GM21367 (cell line): ENCODE results near the gene BIN1.

ENCODE experiments used
- ATAC-seq: cut with Tn5 transposase; IDR thresholded peaks from one replicate; pipeline ENCODE4 v1.9.1; 2021; ENCODE audit not compliant: unreplicated experiment

The BIN1 gene

DNA sequence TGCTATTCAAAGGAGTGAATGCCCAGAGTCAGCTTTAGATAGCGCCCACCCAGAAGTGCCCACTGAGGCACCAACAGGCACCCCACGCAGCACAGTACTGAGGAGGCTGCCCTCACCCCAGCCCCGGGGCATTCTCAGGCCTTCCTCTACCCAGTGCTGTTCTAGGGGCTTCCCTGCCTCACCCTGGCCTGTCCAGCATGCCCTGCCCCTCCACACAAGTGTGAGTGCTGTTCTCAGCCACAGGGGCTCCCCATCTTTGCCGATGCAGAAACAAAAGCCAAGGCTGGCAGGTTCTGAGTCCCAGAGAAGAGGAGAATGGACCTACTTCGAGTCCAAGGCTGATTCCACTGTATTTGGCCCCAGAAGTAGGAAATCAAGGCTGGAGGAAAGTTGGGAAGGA is 15.8 kb downstream of the BIN1 start:
- ATAC-seq = no peak

GRCh38 chr2:127090281-127091120 is 16.5 kb downstream of the BIN1 start:
- no peak for ATAC-seq

GRCh38 chr2:127089478-127090235 is 17.3 kb downstream of the BIN1 start:
- no peak for ATAC-seq

DNA sequence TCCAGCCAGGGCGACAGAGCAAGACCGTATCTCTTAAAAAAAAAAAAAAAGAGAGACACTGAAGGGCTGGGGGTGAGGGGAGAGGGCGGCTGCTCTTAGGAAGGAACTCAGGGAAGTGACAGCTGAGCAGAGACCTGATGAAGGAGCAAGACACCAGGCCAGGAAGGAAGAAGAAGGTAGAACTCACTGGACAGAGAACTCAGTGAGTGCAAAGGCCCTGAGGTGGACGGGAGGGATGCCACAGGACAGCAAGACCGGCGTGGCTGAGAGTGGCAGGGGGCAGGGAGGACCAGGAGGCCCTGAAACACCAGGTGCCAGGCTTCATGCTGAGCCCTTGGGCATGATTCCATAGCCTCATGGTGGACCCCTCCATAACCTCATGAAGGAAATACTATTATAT is 18.2 kb downstream of the BIN1 start:
- ATAC-seq = no peak

DNA sequence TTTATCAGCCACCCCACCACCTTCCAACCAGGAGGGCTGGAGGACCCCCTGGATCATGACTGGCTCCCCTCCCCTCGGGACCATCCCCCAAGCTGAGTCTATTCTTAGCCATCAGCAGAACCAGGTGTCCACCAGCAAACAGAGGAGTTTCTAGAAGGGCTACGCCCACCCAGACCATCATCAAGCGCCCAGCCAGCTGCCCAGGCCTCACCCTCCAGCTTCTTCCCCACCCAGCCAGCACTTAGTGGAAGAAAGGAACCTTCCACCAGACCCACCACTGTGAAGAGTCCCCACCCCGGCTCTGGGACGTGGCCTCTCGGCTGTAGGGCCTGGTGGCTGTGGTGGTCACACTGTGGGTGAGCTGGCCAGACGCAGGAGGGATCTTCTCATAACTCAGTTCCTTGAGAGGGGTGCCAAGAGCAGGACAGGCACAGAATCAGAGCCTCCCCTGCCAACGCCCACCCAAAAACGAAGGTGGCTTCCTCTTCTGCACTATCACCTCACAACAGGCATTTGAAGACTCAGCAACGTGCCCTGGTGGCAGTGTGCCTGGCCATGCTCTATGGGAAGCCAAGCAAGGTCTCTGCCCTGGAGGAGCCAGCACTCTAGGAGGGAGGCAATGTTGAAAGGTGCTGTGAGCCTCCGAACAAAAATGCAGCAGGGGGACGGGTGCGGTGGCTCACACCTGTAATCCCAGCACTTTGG is 19.0 kb downstream of the BIN1 start:
- no peak for ATAC-seq

- ATAC-seq = peak; percentile 66
Observed at GRCh38 chr2:127086990-127087790, 19.8 kb downstream of the BIN1 start.

GRCh38 chr2:127085317-127085681 is 21.7 kb downstream of the BIN1 start:
- ATAC-seq = no peak

DNA sequence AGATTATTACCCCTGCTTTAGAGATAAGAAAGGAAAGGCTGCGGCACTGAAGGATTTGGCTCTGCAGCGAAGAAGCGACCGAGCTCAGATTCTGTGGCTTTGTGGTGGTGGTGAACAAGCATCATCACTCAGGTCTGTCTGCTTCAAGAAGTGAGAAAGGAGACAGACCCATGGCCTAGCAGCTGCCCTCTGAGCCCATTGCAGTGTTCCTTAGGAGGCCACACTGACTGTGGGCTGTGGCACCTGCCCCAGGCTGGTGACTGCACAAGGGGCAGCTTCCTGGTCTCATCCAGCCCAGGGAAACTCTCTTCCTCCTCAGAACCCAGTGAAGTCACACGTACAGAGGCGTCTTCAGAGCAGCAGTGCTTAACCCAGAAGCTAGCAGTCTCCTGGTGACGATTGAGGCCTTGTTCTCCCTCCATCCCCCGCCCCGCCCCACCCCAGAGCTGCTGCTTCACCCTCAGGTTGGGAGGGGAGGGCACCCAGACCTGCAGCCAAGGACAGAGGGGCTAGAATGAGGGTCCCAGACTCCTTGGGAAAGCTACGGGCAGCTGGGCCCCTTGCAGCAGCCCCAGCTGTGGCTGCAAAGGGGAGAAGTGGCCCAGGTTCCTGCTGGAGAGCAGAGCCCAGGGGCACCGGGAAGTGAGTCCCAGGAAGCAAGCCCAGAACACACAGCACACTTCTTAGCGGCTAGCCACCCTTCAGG is 22.2 kb downstream of the BIN1 start:
- ATAC-seq = no peak

- ATAC-seq = no peak
Observed at GRCh38 chr2:127083819-127084503, 23.0 kb downstream of the BIN1 start.

DNA sequence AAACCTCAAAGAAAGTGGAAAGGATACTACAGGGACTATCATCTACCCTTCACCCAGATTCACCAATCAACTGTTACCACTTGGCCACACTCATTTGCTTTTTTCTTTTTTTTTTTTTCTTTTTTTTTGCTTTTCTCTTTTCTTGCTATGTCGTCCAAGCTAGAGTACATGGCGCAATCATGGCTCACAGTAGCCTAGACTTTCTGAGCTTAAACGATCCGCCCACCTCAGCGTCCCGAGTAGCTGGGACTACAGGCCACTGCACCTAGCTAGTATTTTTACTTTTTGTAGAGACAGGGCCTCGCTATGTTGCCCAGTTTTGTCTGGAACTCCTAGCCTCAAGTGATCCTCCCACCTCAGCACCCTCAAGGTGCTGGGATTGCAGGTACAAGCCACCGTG is 24.0 kb downstream of the BIN1 start:
- ATAC-seq = no peak

DNA sequence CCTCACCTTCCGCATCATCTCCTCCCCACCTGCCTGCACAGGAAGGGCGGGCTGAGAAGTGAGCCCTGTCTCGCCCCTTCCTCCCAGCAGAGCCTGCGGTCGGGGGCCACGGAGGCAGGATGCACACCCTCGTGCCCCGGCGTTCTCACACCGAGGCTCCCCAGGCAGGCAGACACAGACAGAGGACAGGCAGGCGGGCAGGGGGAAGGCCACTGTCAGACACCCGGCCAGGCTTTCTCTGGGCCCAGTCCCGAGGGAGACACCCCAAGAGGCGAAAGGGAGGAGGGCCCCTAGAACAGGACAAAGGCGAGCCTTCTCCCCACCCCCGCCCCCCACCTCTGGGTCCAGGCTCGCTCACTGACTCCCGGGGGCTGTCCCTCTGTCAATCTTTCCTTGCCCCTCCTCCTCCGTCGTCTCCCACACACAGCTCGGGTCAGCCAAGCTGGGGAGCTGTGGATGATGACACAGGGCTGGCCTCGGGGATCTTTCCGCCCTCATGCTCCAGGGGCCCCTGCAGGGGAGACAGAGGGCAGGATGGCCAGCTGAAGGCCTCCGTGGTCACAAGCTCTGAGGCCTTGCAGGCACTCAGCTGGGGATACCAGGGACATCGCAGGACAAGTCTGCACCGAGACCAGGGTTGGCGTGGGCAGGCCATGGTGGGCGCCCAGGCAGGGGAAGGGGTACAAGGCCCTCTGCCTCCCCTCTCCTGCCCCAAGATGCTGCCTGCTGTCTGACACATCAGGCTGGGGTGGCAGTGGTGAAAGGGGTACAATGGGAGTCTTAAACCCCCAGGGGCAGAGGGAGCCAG is 24.9 kb downstream of the BIN1 start:
- ATAC-seq = peak; percentile 43

GRCh38 chr2:127080938-127081755 is 25.8 kb downstream of the BIN1 start:
- ATAC-seq = peak; percentile 36

GRCh38 chr2:127080226-127080937 is 26.6 kb downstream of the BIN1 start:
- no peak for ATAC-seq

DNA sequence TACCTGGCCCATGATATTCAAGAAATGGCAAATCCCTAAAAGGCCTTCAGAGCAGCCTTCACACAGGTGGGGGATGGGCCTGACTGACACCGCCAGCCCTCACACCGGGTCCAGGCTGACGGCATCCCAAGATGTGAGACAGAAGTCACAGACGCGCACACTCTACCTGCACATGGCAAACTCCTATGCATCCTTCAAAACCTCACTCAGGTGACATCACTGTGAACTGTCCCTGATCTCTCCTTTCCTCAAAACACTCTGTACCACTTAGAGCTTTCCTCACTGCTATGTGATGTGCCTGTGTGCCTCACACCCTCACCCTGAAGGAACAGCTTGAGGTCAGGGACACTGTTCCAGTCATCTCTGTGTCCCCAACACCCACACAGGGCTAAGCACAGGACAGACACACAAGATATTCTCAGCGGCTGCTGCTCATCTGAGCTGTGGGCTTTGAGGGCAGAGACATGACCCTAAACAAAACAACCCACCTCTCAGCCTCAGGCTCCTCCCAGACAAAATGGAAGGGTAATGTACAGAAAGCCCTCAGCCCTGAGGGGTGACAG is 27.5 kb downstream of the BIN1 start:
- ATAC-seq = no peak

DNA sequence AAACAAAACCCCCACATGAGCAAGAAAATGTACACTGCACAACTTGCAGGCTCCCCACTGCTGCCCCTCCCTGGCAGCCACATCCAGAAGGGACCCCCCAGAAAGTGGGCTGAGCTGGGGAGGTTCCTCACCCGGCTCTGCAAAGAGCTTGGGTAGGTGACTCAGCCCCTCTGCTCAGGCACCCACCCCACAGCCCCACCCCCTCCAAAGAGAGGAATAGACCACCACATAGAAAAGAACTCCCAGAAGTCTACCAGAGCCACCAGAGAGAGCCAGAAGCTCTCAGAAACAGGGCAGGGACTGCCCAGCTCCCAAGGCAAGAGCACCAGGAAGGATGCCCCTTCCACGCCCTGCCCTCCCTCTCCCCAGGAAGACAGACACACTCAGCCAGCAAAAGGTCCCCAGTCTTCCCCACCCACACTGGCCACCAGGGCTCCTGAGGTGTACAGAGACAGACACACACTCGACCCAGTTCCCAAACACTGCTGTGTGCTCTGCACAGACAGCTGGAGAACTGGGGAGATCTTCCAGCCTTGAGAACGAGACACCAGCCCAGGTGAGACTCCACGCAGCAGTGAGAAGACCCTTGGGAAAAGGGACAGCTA is 28.2 kb downstream of the BIN1 start:
- ATAC-seq = no peak

GRCh38 chr2:127078028-127078427 is 28.9 kb downstream of the BIN1 start:
- no peak for ATAC-seq

- ATAC-seq = no peak
Observed at GRCh38 chr2:127076924-127077323, 30.0 kb downstream of the BIN1 start.
